ENCODE results near the gene PLXNB2.

Gene PLXNB2

DNA sequence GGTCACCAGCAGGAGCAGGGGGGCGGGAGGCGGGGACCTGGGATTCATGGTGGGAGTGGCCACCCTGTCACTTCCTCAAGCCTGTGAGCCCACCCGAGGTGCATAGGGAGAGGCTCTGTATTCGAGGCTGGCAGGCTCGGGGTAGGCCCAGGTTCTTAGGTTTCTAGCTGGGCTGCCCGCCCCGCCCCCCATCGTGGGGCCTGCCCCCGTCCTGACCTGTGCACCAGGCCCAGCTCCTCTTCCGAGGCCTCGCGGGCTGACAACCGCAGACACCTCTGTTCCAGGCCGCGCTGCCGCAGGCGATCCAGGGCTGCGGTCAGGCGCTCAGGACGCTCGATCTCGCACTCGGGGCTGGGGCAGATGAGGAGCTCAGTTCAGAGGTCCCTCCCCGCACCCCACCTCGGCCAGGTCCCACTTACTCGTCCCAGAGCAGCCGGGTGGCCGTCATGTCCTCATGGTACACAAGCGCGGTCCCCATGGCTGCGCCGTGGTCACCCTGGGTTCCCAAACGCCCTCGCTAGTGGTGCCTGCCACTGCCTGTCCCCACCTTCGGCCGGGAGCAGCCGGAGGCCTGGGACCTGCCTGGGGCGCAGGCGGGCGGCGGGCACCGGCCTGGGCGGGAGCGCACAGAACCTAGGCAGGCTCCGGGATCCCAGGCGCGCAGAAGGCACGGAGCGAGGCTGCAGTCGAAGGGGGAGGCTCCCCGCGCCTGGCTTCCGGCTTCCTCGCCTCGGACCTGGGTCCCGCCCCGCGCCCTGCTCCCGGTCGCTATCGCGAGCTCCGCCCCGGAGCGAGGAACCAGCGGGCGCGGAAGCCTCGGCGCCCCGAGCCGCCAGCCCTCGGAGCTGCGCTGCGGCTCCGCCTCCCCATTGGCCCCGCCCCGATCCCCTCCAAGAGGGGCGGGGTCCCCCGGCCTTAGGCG lies 56.6 kb downstream of the PLXNB2 start, which contains the start of gene HDAC10:
HDAC10 (minus strand) TSS at position 711 of the 922 bp plus-strand sequence; CDS start at position 478, 233 bp downstream.
- DNase-seq (ENCODE audit: low read depth), result peak; percentile 88

DNA sequence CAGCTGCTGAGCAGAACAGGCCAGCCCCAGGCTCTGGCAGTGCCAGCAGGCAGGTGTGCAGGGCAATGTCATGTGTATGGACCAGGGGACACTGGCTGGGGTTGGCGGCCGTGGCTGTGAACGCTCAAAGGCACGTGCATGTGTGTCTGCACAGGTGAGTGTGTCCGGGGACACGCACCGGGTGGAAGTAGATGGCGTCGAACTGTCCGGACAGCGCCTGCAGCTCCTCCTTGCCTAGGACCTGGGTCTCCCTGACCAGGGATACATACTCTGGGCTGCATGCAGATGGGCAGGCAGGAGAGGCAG lies 57.2 kb downstream of the PLXNB2 start:
- no peak for DNase-seq (ENCODE audit: low read depth)

GRCh38 chr22:50249341-50250248 lies 57.9 kb downstream of the PLXNB2 start:
- DNase-seq (ENCODE audit: low read depth), result no peak

DNA sequence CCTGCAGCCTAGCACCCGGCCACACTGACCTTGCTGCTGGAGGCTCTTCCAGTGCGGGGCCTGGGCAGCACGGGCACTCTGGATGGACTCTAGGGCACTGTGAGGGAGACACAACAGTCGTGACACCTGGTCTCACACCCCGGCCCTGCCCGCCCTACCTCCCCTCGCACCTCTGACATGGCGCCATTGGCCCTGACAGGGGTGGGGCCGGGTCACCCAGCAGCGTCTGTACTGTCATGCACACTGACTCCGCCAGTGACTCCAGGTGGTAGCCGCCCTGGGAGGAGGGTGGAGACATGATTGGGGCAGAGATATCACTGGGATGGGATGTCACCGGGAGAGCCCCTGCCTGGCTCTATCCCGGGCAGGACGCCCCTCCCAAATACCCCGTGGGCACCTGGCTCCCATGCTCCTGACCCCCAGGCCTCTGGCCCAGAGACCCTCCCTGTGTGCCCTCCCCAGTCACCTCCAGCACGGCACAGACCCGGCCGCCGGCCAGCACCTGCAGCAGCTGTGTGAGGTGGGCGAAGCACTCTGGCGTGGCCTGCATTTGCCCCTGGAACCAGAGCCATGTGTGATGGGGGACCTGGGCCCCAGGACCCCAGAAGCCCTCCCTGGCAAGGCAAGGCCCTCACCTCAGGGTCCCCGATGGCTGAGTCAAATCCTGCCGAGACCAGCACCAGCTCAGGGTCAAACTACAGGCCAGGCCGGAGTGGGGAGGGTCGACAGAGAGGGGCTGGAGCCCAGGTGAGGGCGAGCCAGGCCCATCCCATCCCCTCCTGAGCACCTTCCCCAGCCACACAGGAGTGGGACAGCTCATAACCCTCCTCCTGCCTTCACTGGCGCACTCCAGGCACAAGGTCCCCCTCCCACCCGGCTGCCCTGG lies 59.0 kb downstream of the PLXNB2 start:
- DNase-seq (ENCODE audit: low read depth), result no peak

- no peak for DNase-seq (ENCODE audit: low read depth)
Observed at GRCh38 chr22:50247748-50248147, 59.7 kb downstream of the PLXNB2 start.

- no peak for DNase-seq (ENCODE audit: low read depth)
Observed at GRCh38 chr22:50246242-50247175, 60.9 kb downstream of the PLXNB2 start.

DNA sequence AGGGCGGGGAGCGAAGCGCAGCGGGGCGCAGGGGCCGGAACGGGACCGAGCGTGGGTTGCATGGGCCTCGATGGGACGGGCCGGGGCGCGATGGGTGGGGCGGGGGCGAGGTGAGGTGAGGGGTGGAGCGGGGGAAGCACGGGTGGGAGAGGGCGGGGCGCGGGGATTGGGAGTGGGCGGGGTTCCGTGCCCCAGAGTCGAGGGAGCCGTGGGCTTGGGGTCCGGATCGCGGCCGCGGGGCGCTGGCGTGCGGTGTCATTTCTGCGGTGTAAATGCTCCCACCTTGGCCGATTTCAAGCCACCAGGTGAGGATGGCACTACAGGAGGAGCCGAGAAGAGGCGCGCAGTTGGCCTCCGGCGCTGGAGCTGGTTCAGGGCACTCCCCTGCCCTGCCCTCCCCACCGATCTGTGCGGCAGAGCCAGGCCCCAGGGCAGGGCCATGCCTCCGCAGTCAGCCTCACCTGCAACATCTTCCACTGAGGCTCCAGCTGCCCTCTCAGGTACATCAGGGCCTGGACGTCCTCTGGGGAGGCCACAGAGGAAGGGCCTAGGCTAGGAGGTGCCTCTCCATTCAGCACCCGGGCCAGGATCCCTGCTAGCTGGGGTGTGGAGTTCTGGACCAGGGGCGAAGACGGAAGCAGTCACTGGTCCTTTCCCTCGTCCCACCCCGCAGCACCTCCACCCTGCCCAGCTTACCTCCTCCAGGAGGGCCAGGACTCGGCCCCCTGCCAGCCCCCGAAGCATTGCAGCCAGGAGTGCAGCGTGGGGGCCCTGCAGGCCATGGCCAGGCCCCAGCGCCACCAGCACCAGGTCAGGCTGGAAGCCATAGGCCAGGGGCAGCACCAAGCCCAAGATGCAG lies 62.0 kb downstream of the PLXNB2 start:
- DNase-seq (ENCODE audit: low read depth), result no peak

DNA sequence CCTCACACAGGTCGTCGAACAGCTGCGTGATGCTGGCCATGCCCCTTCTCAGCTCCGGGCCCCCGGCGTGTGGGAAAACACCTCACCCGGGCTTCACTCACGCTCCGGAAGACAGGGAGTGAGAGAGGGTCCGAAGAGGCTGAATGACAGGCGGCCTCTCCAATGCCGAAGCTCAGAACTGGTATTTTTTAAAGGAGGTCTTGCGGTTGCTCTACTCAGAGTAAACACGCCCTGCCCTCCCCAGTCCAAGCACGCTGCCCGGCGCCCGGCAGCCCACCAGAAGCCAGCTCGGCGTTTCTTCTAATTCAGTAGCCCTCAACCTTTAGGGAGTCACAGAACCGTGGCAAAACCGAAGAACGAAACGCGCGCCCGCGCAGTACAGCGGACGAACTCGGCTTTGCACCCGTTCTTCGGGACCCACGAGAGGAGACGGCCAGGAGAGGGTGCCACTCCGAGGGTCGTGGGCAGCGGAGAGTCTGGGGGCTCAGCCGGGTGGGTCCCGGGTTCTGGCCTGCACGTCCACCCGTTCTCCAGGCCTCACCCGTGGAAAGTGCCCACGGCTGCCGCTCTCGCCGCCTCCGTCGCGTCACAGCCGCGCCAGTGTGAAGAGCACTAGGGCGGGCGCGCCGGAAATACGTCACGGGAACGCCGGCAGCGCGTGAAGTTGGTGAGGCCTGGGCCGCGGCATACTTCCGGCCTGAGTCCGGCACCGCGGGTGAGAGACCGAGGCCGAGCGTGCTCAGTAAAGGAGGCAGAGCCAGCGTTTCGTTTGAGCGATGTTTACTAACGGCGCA lies 62.8 kb downstream of the PLXNB2 start, which contains the start of gene TUBGCP6:
TUBGCP6 (minus strand) TSS at position 604 of the 794 bp plus-strand sequence; CDS start at position 40, 564 bp downstream.
- DNase-seq (ENCODE audit: low read depth), result peak; percentile 93

GRCh38 chr22:50243685-50244419 lies 63.6 kb downstream of the PLXNB2 start:
- DNase-seq (ENCODE audit: low read depth), result no peak

GRCh38 chr22:50242406-50242949 lies 65.0 kb downstream of the PLXNB2 start:
- DNase-seq (ENCODE audit: low read depth), result no peak

DNA sequence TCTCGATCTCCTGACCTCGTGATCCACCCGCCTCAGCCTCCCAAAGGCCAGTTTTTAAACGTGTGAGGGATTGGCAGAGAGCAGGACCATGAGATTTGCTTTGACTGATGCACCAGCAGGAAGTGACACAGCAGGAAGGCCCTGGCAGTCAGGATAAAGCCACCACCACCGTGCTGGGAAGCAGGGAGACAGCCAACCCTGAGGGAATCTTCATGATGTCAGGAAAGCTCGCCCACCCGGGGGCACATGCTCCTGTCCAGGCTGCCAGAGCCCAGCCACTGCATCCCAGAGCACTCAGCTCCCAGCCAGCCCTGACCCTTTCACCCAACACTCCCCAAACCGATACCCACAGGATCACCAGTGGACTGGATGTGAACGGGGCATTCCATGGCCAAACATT lies 68.7 kb downstream of the PLXNB2 start:
- DNase-seq (ENCODE audit: low read depth), result no peak

GRCh38 chr22:50236731-50237409 lies 70.6 kb downstream of the PLXNB2 start:
- no peak for DNase-seq (ENCODE audit: low read depth)

DNA sequence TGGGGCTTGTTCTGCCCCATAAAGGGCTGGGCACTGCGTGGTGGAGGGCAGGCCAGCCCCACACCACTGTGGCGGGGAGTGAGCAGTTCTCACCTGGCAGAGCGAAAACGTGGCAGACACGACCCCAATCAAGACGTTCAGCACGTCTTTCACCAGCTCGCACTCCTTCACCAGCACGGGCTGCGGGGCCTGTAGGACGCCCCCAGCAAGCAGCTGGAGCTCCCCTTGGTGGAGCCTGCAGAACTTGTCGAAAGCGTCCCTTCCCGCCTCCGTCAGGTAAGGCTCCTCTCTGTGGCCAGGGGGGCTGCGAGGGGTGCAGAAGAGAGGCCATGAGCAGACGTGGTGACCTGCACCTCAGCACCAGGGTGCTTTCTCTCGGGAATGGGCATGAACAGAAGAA lies 74.2 kb downstream of the PLXNB2 start:
- no peak for DNase-seq (ENCODE audit: low read depth)

DNA sequence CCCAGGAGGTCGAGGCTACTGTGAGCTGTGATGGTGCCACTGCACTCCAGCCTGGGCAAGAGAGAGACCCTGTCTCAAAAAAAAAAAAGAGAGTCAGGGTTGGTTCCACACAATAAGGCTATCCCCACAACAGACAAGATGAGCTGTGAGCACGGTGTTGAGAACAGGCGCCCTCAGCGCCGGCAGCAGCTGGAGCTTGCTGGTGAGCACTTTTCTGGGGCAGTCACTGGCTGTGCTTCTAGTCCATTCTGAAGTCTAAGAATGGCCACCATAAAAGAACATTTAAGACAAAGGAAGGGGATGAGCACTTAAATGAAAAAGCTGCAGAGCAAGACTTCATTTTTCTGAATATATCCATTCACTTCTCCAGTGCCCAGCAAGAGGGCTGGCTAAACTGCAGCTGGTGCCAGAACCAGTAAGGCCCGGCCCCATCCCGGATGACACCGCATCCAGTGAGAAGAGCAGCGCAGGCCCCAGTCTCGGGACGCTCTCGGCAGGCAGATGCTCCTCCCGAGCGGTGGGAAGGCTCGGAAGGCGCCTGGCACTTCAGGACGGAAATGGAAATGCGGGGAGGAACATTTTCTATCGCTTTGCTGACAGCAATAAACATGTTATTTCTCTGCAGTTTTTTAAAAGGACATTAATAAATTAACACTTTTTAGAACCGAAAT lies 74.8 kb downstream of the PLXNB2 start:
- no peak for DNase-seq (ENCODE audit: low read depth)

DNA sequence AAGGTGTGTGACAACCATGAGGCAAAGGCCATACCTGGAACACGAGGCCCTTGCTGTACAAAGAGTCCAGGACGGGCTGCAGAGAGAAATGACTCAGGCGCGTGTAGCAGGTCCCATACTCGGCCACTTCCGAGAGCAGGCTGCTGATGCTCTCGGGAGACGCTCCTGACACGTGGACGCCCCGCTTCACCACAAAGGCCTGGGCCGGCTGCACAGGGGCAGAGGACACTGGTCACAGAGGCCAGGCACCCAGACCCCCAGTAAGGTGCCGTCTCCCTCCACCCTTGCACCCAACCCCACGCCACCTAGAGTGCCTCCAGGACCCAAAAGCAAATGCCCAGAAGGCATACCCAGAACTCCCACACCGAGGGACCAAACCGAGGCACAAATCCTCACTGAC lies 78.1 kb downstream of the PLXNB2 start:
- no peak for DNase-seq (ENCODE audit: low read depth)

DNA sequence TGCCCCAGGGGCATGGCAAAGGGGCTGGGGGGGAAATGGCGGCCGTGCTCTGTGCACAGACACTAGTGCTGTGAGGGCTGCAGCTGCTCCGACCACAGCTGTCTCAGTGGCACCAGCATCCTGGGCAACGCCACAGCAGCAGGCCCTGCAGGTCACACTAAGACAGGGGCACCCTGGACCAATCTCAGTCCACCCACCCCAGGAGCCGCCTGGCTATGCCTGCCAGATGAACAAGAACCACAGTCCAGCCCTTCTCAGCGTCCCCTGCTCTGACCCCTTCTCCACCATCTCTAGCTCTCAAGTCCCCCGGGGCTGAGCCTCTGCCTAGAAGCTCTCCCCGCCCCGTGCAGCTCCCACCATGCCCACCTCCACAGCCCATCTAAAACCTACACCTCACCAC lies 79.1 kb downstream of the PLXNB2 start:
- no peak for DNase-seq (ENCODE audit: low read depth)
